A549 (cell line): ENCODE measurements around the gene DCTD. TPM values are rescaled to one million over a fixed set of nuclear protein-coding genes. Genes with fewer than 3 reads are reported as not detected.
A peak's percentile ranks its signal among the peaks of the same experiment; 100 is the strongest.

ENCODE experiments used
- ATAC-seq, 2 experiments: fragments of 200-7000 bp in 1 of 2; fragments of >200 bp in 1 of 2; cut with Nextera tagmentation in 1 of 2; cut with Tn5 transposase in 1 of 2; 3 replicates each; pipeline versions ENCODE4 v1.8.0 to v1.9.1; 2018 to 2020; ENCODE audit warnings: mild to moderate bottlenecking in 1 of 2, moderate library complexity in 1 of 2
- CTCF ChIA-PET: fragments of 300-600 bp; sonication (Branson Sonifier 250); formaldehyde crosslinking; extraction: SDS; loops from one replicate; lab custom pipeline; 2021; ENCODE audit warnings: antibody characterized with exemption, inconsistent platforms; lab: Yijun Ruan, JAX
- POLR2A ChIA-PET: fragments of 350-600 bp; formaldehyde crosslinking; extraction: SDS; loops from one replicate; lab custom pipeline; 2021; ENCODE audit warnings: antibody characterized with exemption, inconsistent platforms; lab: Yijun Ruan, JAX
- DNase-seq, 2 experiments: peaks; one replicate each; pipeline versions ENCODE4 v3.0.0 to v3.0.0-alpha.2; 2011 to 2016; ENCODE audit warnings: low read depth in 1 of 2, low spot score in 1 of 2
- FAIRE-seq: peaks from 2 replicates; lab custom pipeline; 2011; peaks lifted over from hg19 to GRCh38; lab: Jason Lieb, UNC
- H3K27ac ChIP-seq, 2 experiments: fragments of >200 bp; sonication (Bioruptor Twin); formaldehyde crosslinking; 3 replicates each; pipeline ENCODE4 v1.5.1; 2016 to 2017
- H3K4me1 ChIP-seq: fragments of >200 bp; sonication (Bioruptor Twin); formaldehyde crosslinking; 3 replicates; pipeline ENCODE4 v1.6.1; 2016
- H3K4me2 ChIP-seq: fragments of >200 bp; sonication (Bioruptor Twin); formaldehyde crosslinking; 3 replicates; pipeline ENCODE4 v1.6.1; 2016
- H3K4me3 ChIP-seq: fragments of >200 bp; sonication (Bioruptor Twin); formaldehyde crosslinking; 3 replicates; pipeline ENCODE4 v1.5.1; 2016
- H3K9me3 ChIP-seq: fragments of >200 bp; sonication (Bioruptor Twin); formaldehyde crosslinking; 3 replicates; pipeline ENCODE4 v1.6.1; 2016
- ATOH8 ChIP-seq: fragments of 250-450 bp; sonication (Bioruptor Pico); IDR thresholded peaks from 2 replicates; pipeline ENCODE4 v1.5.0; 2020; ENCODE audit warnings: low read depth, mild to moderate bottlenecking, moderate library complexity
- BCL3 ChIP-seq: fragments of >200 bp; sonication (Bioruptor Twin); formaldehyde crosslinking; IDR thresholded peaks from 3 replicates; pipeline ENCODE4 v1.6.1; 2016
- CEBPB ChIP-seq, 2 experiments: fragments of >200 bp in 1 of 2; sonication (Bioruptor Twin) in 1 of 2; formaldehyde crosslinking in 1 of 2; IDR thresholded peaks; 2 replicates each; pipeline ENCODE4 v1.6.1; 2012 to 2016
- ESRRA ChIP-seq: fragments of 150-350 bp; IDR thresholded peaks from 2 replicates; pipeline ENCODE4 v1.6.1; 2014; ENCODE audit warnings: mild to moderate bottlenecking, low read length, borderline replicate concordance
- KDM5A ChIP-seq: fragments of 200-600 bp; sonication (generic); IDR thresholded peaks from 2 replicates; pipeline ENCODE4 v1.6.1; 2016; ENCODE audit warnings: antibody characterized with exemption, mild to moderate bottlenecking
- MAFK ChIP-seq: fragments of 450-650 bp; IDR thresholded peaks from 2 replicates; pipeline ENCODE4 v1.6.1; 2014; ENCODE audit not compliant: partially characterized antibody
- NFE2L2 ChIP-seq: fragments of 150-350 bp; conservative IDR thresholded peaks from 2 replicates; pipeline ENCODE4 v1.6.1; 2014; ENCODE audit warnings: low read length
- PHF8 ChIP-seq: fragments of 200-600 bp; sonication (generic); IDR thresholded peaks from 2 replicates; pipeline ENCODE4 v1.6.1; 2016; ENCODE audit warnings: low read depth, mild to moderate bottlenecking, antibody characterized with exemption, moderate library complexity, borderline replicate concordance
- POLR2A ChIP-seq: IDR thresholded peaks from 2 replicates; pipeline ENCODE4 v1.6.1; 2012; ENCODE audit warnings: mild to moderate bottlenecking, low read length
- RARB ChIP-seq: fragments of 250-450 bp; sonication (Bioruptor Pico); IDR thresholded peaks from 2 replicates; pipeline ENCODE4 v1.8.0; 2021; ENCODE audit warnings: mild to moderate bottlenecking, moderate library complexity
- TP53 ChIP-seq: fragments of 250-450 bp; sonication (Bioruptor Pico); IDR thresholded peaks from 2 replicates; pipeline ENCODE4 v1.5.0; 2021; ENCODE audit warnings: mild to moderate bottlenecking, moderate library complexity
- ZSCAN20 ChIP-seq: fragments of 250-450 bp; sonication (Bioruptor Pico); IDR thresholded peaks from 2 replicates; pipeline ENCODE4 v1.8.0; 2022; ENCODE audit warnings: mild to moderate bottlenecking, moderate library complexity
- WGBS: methylation state at CpG from one replicate; pipeline ENCODE4 v1.1.6; 2017; ENCODE audit errors: missing lambda C conversion rate; 5-methylcytosine and 5-hydroxymethylcytosine counted together
- polyA plus RNA-seq, 4 experiments: library from polyadenylated mRNA; depleted of rRNA in 3 of 4; stranded (reverse); fragments of >200 nt; fragmentation: RNase III in 1 of 4; extraction: RNeasy Plus Mini Kit Qiagen cat#74134 plus additional on column Dnase treatment in 1 of 4; gene quantifications; 2 replicates in 3 of 4; 3 replicates in 1 of 4; pipeline ENCODE4 v1.2.3, GENCODE V29; 2011 to 2017
- TF ChIP-seq, protein P1 (sequence below): fragments of 250-450 bp; sonication (Bioruptor Pico); IDR thresholded peaks from 2 replicates; pipeline ENCODE4 v1.5.0; 2021; ENCODE audit warnings: mild to moderate bottlenecking, moderate library complexity, borderline replicate concordance
- TF ChIP-seq, protein P2 (sequence below): IDR thresholded peaks from 2 replicates; pipeline ENCODE4 v1.6.1; 2012
- TF ChIP-seq, protein P3 (sequence below): fragments of 200-600 bp; sonication (generic); IDR thresholded peaks from 2 replicates; pipeline ENCODE4 v1.6.1; 2016; ENCODE audit warnings: antibody characterized with exemption, mild to moderate bottlenecking, moderate library complexity

Gene DCTD
- polyA plus RNA-seq, 2 of the 4 experiments (the other 2 are of a cell fraction), result 74.4 to 112 TPM

DNA sequence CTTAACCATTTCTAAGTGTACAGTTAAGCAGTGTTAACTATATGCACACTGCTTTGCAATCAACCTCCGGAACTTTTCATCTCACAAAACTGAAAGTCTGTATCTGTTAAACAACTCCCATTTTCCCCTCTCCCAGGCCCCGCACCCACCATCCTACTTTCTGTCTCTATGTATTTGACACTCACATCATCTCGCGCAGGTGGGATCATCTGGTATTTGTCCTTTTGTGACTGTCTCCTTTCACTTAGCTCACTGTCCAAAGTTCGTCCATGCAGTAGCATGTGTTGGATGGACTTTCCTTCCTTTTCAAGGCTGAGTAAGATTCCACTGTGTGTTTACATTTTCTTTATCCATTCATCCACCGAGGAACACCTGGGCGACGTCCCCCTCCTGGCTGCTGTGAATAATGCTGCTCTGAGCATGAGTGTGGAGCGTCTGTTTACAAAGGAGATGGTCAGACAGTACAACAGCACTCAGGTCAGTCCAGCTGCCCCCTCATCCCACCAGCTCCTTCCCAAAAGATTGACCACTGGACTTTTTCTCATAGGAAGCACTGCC is 39.8 kb downstream of the DCTD start:
- DNase-seq, result no peak
- H3K9me3 ChIP-seq, result no peaks in the 10 kb centered on the region
- WGBS, result 77% methylated on average over 9 of the region's 9 CpGs
- POLR2A ChIA-PET, result no interaction called here
- H3K4me3 ChIP-seq, result no peak overlapping the region
- H3K27ac ChIP-seq, result no peak overlapping the region
- TF ChIP-seq ESRRA (no peak), RARB (CRISPR knock-in tag) (no peak), ZSCAN20 (CRISPR knock-in tag) (no peak), NFE2L2 (no peak), CEBPB (IDR thresholded peaks at IDR 0.05) (no peak), MAFK (no peak)
- TF ChIP-seq, protein P1, sequence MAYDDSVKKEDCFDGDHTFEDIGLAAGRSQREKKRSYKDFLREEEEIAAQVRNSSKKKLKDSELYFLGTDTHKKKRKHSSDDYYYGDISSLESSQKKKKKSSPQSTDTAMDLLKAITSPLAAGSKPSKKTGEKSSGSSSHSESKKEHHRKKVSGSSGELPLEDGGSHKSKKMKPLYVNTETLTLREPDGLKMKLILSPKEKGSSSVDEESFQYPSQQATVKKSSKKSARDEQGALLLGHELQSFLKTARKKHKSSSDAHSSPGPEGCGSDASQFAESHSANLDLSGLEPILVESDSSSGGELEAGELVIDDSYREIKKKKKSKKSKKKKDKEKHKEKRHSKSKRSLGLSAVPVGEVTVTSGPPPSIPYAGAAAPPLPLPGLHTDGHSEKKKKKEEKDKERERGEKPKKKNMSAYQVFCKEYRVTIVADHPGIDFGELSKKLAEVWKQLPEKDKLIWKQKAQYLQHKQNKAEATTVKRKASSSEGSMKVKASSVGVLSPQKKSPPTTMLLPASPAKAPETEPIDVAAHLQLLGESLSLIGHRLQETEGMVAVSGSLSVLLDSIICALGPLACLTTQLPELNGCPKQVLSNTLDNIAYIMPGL (CRISPR knock-in tag), result no peak
- TF ChIP-seq, all 56 proteins: peak for 0
- no peak overlapping the region for H3K4me2 ChIP-seq
- FAIRE-seq (no peak), ATAC-seq (peak in 1 of 2 experiments; percentile 40; a peak in 1 of 6 replicates)
- no peaks in the 10 kb centered on the region for H3K4me1 ChIP-seq
- CTCF ChIA-PET, result no interaction called here

- Histone ChIP-seq H3K4me1 (no peaks in the 10 kb centered on the region), H3K4me3 (no peak overlapping the region), H3K9me3 (no peaks in the 10 kb centered on the region), H3K4me2 (no peak overlapping the region), H3K27ac (no peak overlapping the region)
- TF ChIP-seq PHF8, result no peak
- TF ChIP-seq, protein P2, sequence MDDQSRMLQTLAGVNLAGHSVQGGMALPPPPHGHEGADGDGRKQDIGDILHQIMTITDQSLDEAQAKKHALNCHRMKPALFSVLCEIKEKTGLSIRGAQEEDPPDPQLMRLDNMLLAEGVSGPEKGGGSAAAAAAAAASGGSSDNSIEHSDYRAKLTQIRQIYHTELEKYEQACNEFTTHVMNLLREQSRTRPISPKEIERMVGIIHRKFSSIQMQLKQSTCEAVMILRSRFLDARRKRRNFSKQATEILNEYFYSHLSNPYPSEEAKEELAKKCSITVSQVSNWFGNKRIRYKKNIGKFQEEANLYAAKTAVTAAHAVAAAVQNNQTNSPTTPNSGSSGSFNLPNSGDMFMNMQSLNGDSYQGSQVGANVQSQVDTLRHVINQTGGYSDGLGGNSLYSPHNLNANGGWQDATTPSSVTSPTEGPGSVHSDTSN, result no peak
- no peak for TF ChIP-seq BCL3
- no peak for TF ChIP-seq TP53
- TF ChIP-seq, protein P3, sequence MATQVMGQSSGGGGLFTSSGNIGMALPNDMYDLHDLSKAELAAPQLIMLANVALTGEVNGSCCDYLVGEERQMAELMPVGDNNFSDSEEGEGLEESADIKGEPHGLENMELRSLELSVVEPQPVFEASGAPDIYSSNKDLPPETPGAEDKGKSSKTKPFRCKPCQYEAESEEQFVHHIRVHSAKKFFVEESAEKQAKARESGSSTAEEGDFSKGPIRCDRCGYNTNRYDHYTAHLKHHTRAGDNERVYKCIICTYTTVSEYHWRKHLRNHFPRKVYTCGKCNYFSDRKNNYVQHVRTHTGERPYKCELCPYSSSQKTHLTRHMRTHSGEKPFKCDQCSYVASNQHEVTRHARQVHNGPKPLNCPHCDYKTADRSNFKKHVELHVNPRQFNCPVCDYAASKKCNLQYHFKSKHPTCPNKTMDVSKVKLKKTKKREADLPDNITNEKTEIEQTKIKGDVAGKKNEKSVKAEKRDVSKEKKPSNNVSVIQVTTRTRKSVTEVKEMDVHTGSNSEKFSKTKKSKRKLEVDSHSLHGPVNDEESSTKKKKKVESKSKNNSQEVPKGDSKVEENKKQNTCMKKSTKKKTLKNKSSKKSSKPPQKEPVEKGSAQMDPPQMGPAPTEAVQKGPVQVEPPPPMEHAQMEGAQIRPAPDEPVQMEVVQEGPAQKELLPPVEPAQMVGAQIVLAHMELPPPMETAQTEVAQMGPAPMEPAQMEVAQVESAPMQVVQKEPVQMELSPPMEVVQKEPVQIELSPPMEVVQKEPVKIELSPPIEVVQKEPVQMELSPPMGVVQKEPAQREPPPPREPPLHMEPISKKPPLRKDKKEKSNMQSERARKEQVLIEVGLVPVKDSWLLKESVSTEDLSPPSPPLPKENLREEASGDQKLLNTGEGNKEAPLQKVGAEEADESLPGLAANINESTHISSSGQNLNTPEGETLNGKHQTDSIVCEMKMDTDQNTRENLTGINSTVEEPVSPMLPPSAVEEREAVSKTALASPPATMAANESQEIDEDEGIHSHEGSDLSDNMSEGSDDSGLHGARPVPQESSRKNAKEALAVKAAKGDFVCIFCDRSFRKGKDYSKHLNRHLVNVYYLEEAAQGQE, result no peak
- TF ChIP-seq KDM5A, result no peak
- TF ChIP-seq POLR2A, result no peak
- no peak for TF ChIP-seq ATOH8
- ATAC-seq (no peak), FAIRE-seq (no peak), DNase-seq (no peak)
- WGBS, result 81% methylated on average over 6 of the region's 8 CpGs
- CTCF ChIA-PET, result interaction anchor here (1.5 kb wide), 1 partner anchor 49 kb away, joined by 6 read pairs; no protein-coding TSS in a partner anchor
- POLR2A ChIA-PET, result no interaction called here
These were observed 40.8 kb downstream of the DCTD start for GRCh38 chr4:182876427-182876826.
